Measurements from ENCODE around the gene PREPL.

GRCh38 chr2:44321360-44321759 lies 39.9 kb downstream of the PREPL start:
- no peak for TF ChIP-seq POLR2A (IDR thresholded peaks at IDR 0.05; ENCODE audit: low read depth)
- TF ChIP-seq POLR2AphosphoS5 (IDR thresholded peaks at IDR 0.05) = no peak
